Measurements from ENCODE around the gene VPS33A. TPM values are rescaled to one million over a fixed set of nuclear protein-coding genes. Genes with fewer than 3 reads are reported as not detected.

Gene VPS33A
- total RNA-seq, 1 experiment from 2014 or later = 35.2 TPM

DNA sequence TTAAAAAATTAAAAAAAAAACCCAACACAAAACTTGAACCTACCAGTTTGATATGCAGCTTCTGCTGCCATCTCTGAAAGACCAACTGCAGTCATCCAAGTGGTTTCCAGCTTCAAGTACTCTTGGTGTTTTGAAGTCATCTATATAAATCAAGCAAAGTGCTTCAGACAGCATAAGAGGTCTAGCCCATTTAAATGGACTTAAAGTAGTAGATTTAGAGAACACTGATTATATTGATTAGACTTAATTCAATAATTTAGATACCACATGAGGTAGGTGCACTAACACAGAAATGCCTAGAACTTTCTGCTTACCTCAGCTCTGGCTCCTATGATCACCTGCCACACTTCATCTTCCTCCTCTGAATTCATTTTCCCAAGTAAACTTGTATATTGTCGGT lies 49.8 kb downstream of the VPS33A start:
- in situ Hi-C loops (cut with HindIII; ENCODE audit: low pct_unique_long_range_greater_than_20kb, low sequenced_read_pairs) = no loop called here
- intact Hi-C loops (cut with micrococcal nuclease; ENCODE audit: unreplicated experiment) = no loop called here
- no peak overlapping the region for H3K27ac ChIP-seq (ENCODE audit: low read length)
- no peaks in the 10 kb centered on the region for H3K9me3 ChIP-seq (ENCODE audit: control insufficient read depth, insufficient read depth, low read depth, low read length)
- no peaks in the 10 kb centered on the region for H3K27me3 ChIP-seq (ENCODE audit: control insufficient read depth, insufficient read depth, low read length)
- TF ChIP-seq SIN3A (IDR thresholded peaks at IDR 0.05; ENCODE audit: borderline replicate concordance, insufficient read depth, low read depth, low read length) (no peak), POLR2AphosphoS5 (IDR thresholded peaks at IDR 0.05; ENCODE audit: low read depth, low read length) (no peak), TCF7L2 (IDR thresholded peaks at IDR 0.05; ENCODE audit: low read depth, low read length) (no peak)
- TF ChIP-seq, protein P1, sequence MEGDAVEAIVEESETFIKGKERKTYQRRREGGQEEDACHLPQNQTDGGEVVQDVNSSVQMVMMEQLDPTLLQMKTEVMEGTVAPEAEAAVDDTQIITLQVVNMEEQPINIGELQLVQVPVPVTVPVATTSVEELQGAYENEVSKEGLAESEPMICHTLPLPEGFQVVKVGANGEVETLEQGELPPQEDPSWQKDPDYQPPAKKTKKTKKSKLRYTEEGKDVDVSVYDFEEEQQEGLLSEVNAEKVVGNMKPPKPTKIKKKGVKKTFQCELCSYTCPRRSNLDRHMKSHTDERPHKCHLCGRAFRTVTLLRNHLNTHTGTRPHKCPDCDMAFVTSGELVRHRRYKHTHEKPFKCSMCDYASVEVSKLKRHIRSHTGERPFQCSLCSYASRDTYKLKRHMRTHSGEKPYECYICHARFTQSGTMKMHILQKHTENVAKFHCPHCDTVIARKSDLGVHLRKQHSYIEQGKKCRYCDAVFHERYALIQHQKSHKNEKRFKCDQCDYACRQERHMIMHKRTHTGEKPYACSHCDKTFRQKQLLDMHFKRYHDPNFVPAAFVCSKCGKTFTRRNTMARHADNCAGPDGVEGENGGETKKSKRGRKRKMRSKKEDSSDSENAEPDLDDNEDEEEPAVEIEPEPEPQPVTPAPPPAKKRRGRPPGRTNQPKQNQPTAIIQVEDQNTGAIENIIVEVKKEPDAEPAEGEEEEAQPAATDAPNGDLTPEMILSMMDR (IDR thresholded peaks at IDR 0.05) = no peak
- TF ChIP-seq, protein P2, sequence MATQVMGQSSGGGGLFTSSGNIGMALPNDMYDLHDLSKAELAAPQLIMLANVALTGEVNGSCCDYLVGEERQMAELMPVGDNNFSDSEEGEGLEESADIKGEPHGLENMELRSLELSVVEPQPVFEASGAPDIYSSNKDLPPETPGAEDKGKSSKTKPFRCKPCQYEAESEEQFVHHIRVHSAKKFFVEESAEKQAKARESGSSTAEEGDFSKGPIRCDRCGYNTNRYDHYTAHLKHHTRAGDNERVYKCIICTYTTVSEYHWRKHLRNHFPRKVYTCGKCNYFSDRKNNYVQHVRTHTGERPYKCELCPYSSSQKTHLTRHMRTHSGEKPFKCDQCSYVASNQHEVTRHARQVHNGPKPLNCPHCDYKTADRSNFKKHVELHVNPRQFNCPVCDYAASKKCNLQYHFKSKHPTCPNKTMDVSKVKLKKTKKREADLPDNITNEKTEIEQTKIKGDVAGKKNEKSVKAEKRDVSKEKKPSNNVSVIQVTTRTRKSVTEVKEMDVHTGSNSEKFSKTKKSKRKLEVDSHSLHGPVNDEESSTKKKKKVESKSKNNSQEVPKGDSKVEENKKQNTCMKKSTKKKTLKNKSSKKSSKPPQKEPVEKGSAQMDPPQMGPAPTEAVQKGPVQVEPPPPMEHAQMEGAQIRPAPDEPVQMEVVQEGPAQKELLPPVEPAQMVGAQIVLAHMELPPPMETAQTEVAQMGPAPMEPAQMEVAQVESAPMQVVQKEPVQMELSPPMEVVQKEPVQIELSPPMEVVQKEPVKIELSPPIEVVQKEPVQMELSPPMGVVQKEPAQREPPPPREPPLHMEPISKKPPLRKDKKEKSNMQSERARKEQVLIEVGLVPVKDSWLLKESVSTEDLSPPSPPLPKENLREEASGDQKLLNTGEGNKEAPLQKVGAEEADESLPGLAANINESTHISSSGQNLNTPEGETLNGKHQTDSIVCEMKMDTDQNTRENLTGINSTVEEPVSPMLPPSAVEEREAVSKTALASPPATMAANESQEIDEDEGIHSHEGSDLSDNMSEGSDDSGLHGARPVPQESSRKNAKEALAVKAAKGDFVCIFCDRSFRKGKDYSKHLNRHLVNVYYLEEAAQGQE (IDR thresholded peaks at IDR 0.05; ENCODE audit: insufficient read depth in 1 of 2, low read depth in 2 of 2, low read length in 1 of 2) = no peak
- CTCF ChIA-PET = no interaction called here
- H3K4me3 ChIP-seq (ENCODE audit: low read depth in 2 of 2, low read length in 2 of 2) = no peak overlapping the region
- BruUV-seq (replicated peaks) = TSS peak; percentile 18
- DNase-seq (ENCODE audit: low read depth, low spot score) (no peak), ATAC-seq (no peak)
- POLR2A ChIA-PET = no interaction called here
- no peaks in the 10 kb centered on the region for H3K4me1 ChIP-seq (ENCODE audit: control insufficient read depth, insufficient read depth, low read length)
- H3K36me3 ChIP-seq (ENCODE audit: control insufficient read depth, insufficient read depth, low read length) = peaks cover 22% of the 10 kb centered on the region

DNA sequence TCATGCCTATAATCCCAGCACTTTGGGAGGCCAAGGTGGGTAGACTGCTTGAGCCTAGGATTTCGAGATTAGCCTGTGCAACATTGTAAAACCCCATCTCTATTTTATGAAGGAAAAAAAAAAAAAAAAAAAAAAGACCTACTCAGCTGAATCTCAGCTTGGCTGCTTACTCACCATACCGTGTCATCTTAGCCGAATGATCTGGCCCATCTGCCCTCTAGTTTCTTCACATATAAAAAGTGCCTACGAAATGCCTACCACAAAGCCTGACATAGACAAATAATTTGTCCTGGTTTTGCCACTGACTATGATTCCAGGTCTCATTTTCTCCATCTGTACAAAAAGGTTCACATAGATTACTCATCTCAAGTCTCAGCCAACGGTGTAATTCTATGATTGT lies 50.5 kb downstream of the VPS33A start:
- CTCF ChIA-PET = interaction anchor here (0.6 kb wide), 1 partner anchor 256 kb away, joined by 6 read pairs; no protein-coding TSS in a partner anchor
- DNase-seq (ENCODE audit: low read depth, low spot score) (no peak), ATAC-seq (no peak)
- Histone ChIP-seq H3K27me3 (ENCODE audit: control insufficient read depth, insufficient read depth, low read length) (no peaks in the 10 kb centered on the region), H3K27ac (ENCODE audit: low read length) (no peak overlapping the region), H3K4me3 (ENCODE audit: low read depth in 2 of 2, low read length in 2 of 2) (no peak overlapping the region), H3K36me3 (ENCODE audit: control insufficient read depth, insufficient read depth, low read length) (peaks cover 22% of the 10 kb centered on the region), H3K4me1 (ENCODE audit: control insufficient read depth, insufficient read depth, low read length) (no peaks in the 10 kb centered on the region), H3K9me3 (ENCODE audit: control insufficient read depth, insufficient read depth, low read depth, low read length) (no peaks in the 10 kb centered on the region)
- POLR2A ChIA-PET = no interaction called here
- TF ChIP-seq POLR2AphosphoS5 (IDR thresholded peaks at IDR 0.05; ENCODE audit: low read depth, low read length) (no peak), TCF7L2 (IDR thresholded peaks at IDR 0.05; ENCODE audit: low read depth, low read length) (no peak), SIN3A (IDR thresholded peaks at IDR 0.05; ENCODE audit: borderline replicate concordance, insufficient read depth, low read depth, low read length) (no peak)
- TF ChIP-seq, protein P2 (IDR thresholded peaks at IDR 0.05; ENCODE audit: insufficient read depth in 1 of 2, low read depth in 2 of 2, low read length in 1 of 2) = no peak
- TF ChIP-seq, protein P1 (IDR thresholded peaks at IDR 0.05) = no peak
- intact Hi-C loops (cut with micrococcal nuclease; ENCODE audit: unreplicated experiment) = no loop called here
- no TSS peak for BruUV-seq (replicated peaks)
- in situ Hi-C loops (cut with HindIII; ENCODE audit: low pct_unique_long_range_greater_than_20kb, low sequenced_read_pairs) = no loop called here

Measured in Panc1 (cell line).